ENCODE measurements around the gene BRAP.

DNA sequence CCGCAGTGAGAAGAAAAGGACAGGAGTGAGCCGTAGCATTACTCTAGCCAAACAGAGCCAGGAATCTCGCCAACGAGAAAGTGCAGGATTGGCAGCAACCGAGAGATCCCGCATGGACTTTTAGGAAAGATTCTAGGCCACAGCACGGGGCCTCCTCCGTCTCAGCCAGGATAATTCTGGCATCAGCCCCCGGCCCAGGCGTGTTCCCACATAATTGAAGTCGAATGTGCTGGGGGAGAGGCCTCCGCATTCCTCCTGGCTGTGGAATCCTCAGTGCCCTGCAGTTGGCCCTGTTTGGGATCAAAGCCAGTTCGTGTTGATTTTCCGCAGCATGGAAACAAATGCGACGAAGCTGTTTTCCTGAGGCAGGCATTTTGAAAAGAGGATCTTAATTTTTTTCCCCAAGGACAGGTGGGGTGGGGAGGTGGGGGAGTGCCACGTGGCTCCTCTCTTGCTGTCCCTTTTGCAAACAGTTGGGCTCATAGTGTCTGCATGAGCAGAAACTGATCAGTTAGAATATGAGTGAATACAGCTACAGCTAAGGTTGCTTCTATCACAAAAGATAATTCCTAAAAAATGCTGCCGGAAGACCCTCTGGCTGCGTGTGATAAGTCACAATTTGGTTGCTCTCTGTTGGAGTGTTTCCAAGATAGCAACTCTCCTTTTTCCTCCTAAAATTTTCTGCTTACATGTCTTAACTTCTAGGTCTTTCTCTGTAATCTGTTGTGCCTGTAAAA lies 49.4 kb downstream of the BRAP start:
- TF ChIP-seq, protein P1, sequence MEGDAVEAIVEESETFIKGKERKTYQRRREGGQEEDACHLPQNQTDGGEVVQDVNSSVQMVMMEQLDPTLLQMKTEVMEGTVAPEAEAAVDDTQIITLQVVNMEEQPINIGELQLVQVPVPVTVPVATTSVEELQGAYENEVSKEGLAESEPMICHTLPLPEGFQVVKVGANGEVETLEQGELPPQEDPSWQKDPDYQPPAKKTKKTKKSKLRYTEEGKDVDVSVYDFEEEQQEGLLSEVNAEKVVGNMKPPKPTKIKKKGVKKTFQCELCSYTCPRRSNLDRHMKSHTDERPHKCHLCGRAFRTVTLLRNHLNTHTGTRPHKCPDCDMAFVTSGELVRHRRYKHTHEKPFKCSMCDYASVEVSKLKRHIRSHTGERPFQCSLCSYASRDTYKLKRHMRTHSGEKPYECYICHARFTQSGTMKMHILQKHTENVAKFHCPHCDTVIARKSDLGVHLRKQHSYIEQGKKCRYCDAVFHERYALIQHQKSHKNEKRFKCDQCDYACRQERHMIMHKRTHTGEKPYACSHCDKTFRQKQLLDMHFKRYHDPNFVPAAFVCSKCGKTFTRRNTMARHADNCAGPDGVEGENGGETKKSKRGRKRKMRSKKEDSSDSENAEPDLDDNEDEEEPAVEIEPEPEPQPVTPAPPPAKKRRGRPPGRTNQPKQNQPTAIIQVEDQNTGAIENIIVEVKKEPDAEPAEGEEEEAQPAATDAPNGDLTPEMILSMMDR (IDR thresholded peaks at IDR 0.05), result no peak
- no peak for TF ChIP-seq ZFX (IDR thresholded peaks at IDR 0.05; ENCODE audit: borderline replicate concordance)

All from 22Rv1 (cell line).